GM10248 (cell line): ENCODE data around the gene CAPN9.

ENCODE experiments used
- CTCF ChIA-PET: fragments of 300-600 bp; sonication (Branson Sonifier 250); formaldehyde crosslinking; extraction: SDS; loops from one replicate; lab custom pipeline; 2021; ENCODE audit warnings: antibody characterized with exemption; lab: Yijun Ruan, JAX
- POLR2A ChIA-PET: fragments of 350-650 bp; sonication (Branson Sonifier 250); formaldehyde crosslinking; extraction: SDS; loops from one replicate; lab custom pipeline; 2020; ENCODE audit warnings: antibody characterized with exemption; lab: Yijun Ruan, JAX
- DNase-seq: peaks from one replicate; pipeline ENCODE4 v3.0.0; 2012; ENCODE audit errors: extremely low spot score
- TF ChIP-seq, protein P1 (sequence below): IDR thresholded peaks from 2 replicates; pipeline ENCODE4 v1.5.1; 2012; ENCODE audit warnings: mild to moderate bottlenecking, low read depth; ENCODE audit errors: extremely low read depth, missing control alignments, control extremely low read depth

Gene CAPN9

GRCh38 chr1:230832476-230832875 lies 85.3 kb downstream of the CAPN9 start:
- TF ChIP-seq, protein P1, sequence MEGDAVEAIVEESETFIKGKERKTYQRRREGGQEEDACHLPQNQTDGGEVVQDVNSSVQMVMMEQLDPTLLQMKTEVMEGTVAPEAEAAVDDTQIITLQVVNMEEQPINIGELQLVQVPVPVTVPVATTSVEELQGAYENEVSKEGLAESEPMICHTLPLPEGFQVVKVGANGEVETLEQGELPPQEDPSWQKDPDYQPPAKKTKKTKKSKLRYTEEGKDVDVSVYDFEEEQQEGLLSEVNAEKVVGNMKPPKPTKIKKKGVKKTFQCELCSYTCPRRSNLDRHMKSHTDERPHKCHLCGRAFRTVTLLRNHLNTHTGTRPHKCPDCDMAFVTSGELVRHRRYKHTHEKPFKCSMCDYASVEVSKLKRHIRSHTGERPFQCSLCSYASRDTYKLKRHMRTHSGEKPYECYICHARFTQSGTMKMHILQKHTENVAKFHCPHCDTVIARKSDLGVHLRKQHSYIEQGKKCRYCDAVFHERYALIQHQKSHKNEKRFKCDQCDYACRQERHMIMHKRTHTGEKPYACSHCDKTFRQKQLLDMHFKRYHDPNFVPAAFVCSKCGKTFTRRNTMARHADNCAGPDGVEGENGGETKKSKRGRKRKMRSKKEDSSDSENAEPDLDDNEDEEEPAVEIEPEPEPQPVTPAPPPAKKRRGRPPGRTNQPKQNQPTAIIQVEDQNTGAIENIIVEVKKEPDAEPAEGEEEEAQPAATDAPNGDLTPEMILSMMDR = no peak
- ChIA-PET POLR2A (no interaction called here), CTCF (no interaction called here)
- DNase-seq = no peak

DNA sequence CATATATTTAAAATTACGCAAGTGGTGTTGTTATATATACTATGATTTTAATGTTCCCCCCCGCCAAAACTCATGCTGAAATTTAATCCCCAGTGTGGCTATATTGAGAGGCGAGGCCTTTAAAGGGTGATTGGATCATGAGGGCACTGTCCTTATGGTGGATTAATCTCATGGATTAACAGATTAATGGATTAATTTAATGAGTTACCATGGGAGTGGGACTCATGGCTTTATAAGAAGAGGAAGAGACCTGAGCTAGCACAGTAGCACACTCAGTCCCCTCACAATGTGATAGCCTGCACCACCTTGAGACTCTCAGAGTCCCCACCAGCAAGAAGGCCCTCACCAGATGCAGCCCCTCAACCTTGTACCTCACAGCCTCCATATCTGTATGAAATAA lies 86.3 kb downstream of the CAPN9 start:
- no peak for DNase-seq
- CTCF ChIA-PET = no interaction called here
- POLR2A ChIA-PET = no interaction called here
- TF ChIP-seq, protein P1 = no peak

- TF ChIP-seq, protein P1 = no peak
- no peak for DNase-seq
- ChIA-PET CTCF (no interaction called here), POLR2A (no interaction called here)
Measured at GRCh38 chr1:230834292-230834691, 87.1 kb downstream of the CAPN9 start.

DNA sequence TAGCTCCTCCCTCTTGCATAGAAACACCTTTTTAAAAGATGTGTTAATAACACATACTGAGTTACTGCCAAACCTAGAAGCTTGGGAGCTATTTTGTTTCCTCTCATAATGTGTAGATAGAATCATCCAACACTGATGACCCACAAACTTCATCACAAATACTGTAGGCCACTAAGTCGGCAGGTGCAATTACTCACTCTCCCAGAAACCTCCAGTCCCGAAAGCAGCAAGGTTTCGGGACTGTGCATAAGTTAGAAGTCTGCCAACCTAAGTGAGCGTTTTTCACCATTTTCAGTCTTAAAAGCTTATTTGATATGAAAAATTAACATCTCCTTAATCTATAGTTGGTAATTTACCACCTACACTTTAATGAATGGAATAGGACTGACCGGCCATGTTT lies 89.2 kb downstream of the CAPN9 start:
- CTCF ChIA-PET = interaction anchor here (0.8 to 1.2 kb wide), 2 partner anchors 16 kb away, joined by 3 read pairs; no protein-coding TSS in a partner anchor
- POLR2A ChIA-PET = no interaction called here
- DNase-seq = no peak
- TF ChIP-seq, protein P1 = no peak

DNA sequence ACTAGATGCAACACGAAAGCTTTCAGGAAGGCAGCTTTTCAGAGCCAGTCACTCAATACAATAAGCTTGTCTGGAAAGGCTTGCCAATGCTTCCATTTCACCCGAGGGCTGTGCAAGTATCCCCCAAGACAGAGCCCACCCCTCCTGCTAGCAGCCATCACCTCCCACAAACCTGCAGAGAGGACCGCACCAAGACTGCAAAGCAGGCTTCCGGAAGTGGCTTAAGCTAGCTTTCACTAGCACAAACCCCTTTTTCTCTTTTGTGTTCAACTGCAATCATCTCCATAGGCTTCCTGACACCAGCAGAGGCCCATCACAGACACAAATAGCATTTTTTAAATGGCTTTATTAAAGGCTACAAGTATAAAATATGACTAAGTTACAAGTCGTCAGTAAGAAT lies 89.6 kb downstream of the CAPN9 start:
- TF ChIP-seq, protein P1 = no peak
- POLR2A ChIA-PET = no interaction called here
- CTCF ChIA-PET = interaction anchor here (1.2 to 2.0 kb wide), 2 partner anchors 8 to 15 kb away, joined by 3 to 8 read pairs; no protein-coding TSS in a partner anchor
- no peak for DNase-seq

- TF ChIP-seq, protein P1 = no peak
- CTCF ChIA-PET = no interaction called here
- DNase-seq = no peak
- POLR2A ChIA-PET = no interaction called here
Measured at GRCh38 chr1:230839173-230839572, 92.0 kb downstream of the CAPN9 start.
